CD4-positive, alpha-beta memory T cell (primary cell): Measurements from ENCODE around the gene CUBN. TPM values are rescaled to one million over a fixed set of nuclear protein-coding genes. Genes with fewer than 3 reads are reported as not detected.

Source experiments
- CTCF ChIA-PET: fragments of 350-600 bp; sonication (Branson Sonifier 250); formaldehyde crosslinking; loops from one replicate; lab custom pipeline; 2021; ENCODE audit warnings: inconsistent platforms; ENCODE audit not compliant: partially characterized antibody; lab: Charles Lee
- POLR2A ChIA-PET: fragments of 350-600 bp; sonication (Branson Sonifier 250); formaldehyde crosslinking; loops from one replicate; lab custom pipeline; 2021; ENCODE audit not compliant: partially characterized antibody; lab: Charles Lee
- DNase-seq, 5 donors: peaks; one replicate each; pipeline versions ENCODE4 v3.0.0 to v3.0.0-alpha.2; 2020 to 2022; ENCODE audit warnings: mixed read lengths in 1 of 5
- H3K27ac ChIP-seq: one replicate; pipeline ENCODE4 v1.7.0; 2013; ENCODE audit warnings: low read depth, low read length
- H3K27me3 ChIP-seq: 2 replicates; pipeline ENCODE4 v1.7.0; 2013; ENCODE audit warnings: mild to moderate bottlenecking, low read length, moderate library complexity; ENCODE audit not compliant: insufficient read depth
- H3K36me3 ChIP-seq: 2 replicates; pipeline ENCODE4 v1.7.0; 2013; ENCODE audit warnings: mild to moderate bottlenecking, low read length, moderate library complexity; ENCODE audit not compliant: insufficient read depth
- H3K4me1 ChIP-seq: 2 replicates; pipeline ENCODE4 v1.7.0; 2013; ENCODE audit warnings: mild to moderate bottlenecking, low read length, moderate library complexity; ENCODE audit not compliant: insufficient read depth
- H3K4me3 ChIP-seq, 2 donors: one replicate each; pipeline ENCODE4 v1.7.0; 2013; ENCODE audit warnings: low read length in 2 of 2, mild to moderate bottlenecking in 1 of 2
- H3K9me3 ChIP-seq, 2 donors: one replicate each; pipeline ENCODE4 v1.7.0; 2013; ENCODE audit warnings: low read length in 2 of 2, control low read depth in 1 of 2; ENCODE audit not compliant: control insufficient read depth in 1 of 2
- H3K27ac Mint-ChIP-seq, 7 donors: one replicate each; pipeline ENCODE4 v1.8.0; 2020 to 2021; ENCODE audit warnings: mixed read lengths in 7 of 7, mild to moderate bottlenecking in 6 of 7, inconsistent platforms in 3 of 7, moderate library complexity in 3 of 7
- H3K27me3 Mint-ChIP-seq, 2 donors: one replicate each; pipeline ENCODE4 v1.8.0; 2020 to 2021; ENCODE audit warnings: mixed read lengths in 2 of 2
- H3K36me3 Mint-ChIP-seq, 2 donors: one replicate each; pipeline ENCODE4 v1.8.0; 2020 to 2021; ENCODE audit warnings: mixed read lengths in 2 of 2, inconsistent platforms in 1 of 2, mild to moderate bottlenecking in 1 of 2
- H3K4me1 Mint-ChIP-seq, 4 donors: one replicate each; pipeline ENCODE4 v1.8.0; 2020 to 2021; ENCODE audit warnings: mixed read lengths in 4 of 4, mild to moderate bottlenecking in 1 of 4
- H3K4me3 Mint-ChIP-seq, 8 donors: one replicate each; pipeline ENCODE4 v1.8.0; 2020 to 2021; ENCODE audit warnings: mixed read lengths in 8 of 8, mild to moderate bottlenecking in 7 of 8, moderate library complexity in 6 of 8, inconsistent platforms in 3 of 8
- H3K9me3 Mint-ChIP-seq, 8 donors: one replicate each; pipeline ENCODE4 v1.8.0; 2020 to 2021; ENCODE audit warnings: mixed read lengths in 8 of 8, mild to moderate bottlenecking in 5 of 8, inconsistent platforms in 3 of 8, moderate library complexity in 1 of 8
- intact Hi-C: fragments of 100-400 bp; cut with micrococcal nuclease; formaldehyde crosslinking; loops from one replicate; pipeline ENCODE4 v1.15.1; 2023
- polyA plus RNA-seq, 2 donors: library from polyadenylated mRNA; unstranded; fragments of 300-500 nt; fragmentation: Illumina TruSeq; gene quantifications; one replicate each; pipeline ENCODE4 v1.2.3, GENCODE V29; 2021
- total RNA-seq, 2 experiments: library from RNA; stranded (reverse); gene quantifications; one replicate each; pipeline ENCODE4 v1.2.3, GENCODE V29; 2021

CUBN gene
- total and polyA plus RNA-seq, 4 experiments from 2014 or later: 0.49 to 10.9 (median 8.5) TPM; not detected in 1

- CTCF ChIA-PET: no interaction called here
- peaks cover 0 to 3% (median 0%) of the 10 kb centered on the region in 8 donors for H3K9me3 Mint-ChIP-seq
- Histone ChIP-seq H3K27ac (no peak overlapping the region), H3K36me3 (no peaks in the 10 kb centered on the region), H3K9me3 (no peaks in the 10 kb centered on the region), H3K4me3 (no peak overlapping the region), H3K4me1 (peaks cover 12% of the 10 kb centered on the region), H3K27me3 (no peaks in the 10 kb centered on the region)
- peaks cover 10 to 15% (median 10%) of the 10 kb centered on the region in 4 donors for H3K4me1 Mint-ChIP-seq
- DNase-seq: no peak
- POLR2A ChIA-PET: no interaction called here
- peaks cover 0 to 6% of the 10 kb centered on the region in 2 donors for H3K36me3 Mint-ChIP-seq
- no peak overlapping the region for H3K4me3 Mint-ChIP-seq
- intact Hi-C loops: no loop called here
- H3K27ac Mint-ChIP-seq: no peak overlapping the region
- no peaks in the 10 kb centered on the region for H3K27me3 Mint-ChIP-seq
These were observed 136.4 kb downstream of the CUBN start for GRCh38 chr10:16993186-16993585.

DNA sequence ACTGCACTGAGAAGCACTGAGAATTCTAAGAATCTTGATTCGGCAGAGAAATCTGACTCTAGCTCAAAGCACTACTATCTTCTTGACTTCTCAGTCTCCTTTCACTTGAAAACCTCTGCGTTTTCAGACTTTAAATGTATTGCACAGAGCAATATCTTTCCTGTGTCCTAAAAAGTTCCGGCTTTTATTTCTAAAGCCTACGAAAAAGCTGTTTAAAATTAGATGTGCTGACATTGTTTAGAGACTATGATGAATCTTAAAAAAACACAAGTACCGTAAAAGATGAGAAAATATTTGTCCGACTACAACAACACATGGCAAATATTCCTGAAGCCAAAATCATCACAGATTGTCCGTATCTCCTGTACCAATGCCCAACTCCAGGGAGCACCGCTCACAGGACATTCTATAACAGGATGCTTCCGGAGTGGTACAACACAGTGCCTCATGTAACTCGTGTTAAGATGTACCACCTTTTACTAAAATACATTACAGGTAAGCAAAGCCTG lies 136.9 kb downstream of the CUBN start:
- Histone ChIP-seq H3K9me3 (no peaks in the 10 kb centered on the region), H3K27ac (no peak overlapping the region), H3K4me1 (peaks cover 12% of the 10 kb centered on the region), H3K36me3 (no peaks in the 10 kb centered on the region), H3K4me3 (no peak overlapping the region), H3K27me3 (no peaks in the 10 kb centered on the region)
- POLR2A ChIA-PET: no interaction called here
- Mint-ChIP-seq H3K36me3 (peaks cover 0 to 6% of the 10 kb centered on the region in 2 donors), H3K4me3 (no peak overlapping the region), H3K4me1 (peaks cover 10 to 15% (median 10%) of the 10 kb centered on the region in 4 donors), H3K27ac (no peak overlapping the region), H3K9me3 (peaks cover 0 to 3% (median 0%) of the 10 kb centered on the region in 8 donors), H3K27me3 (no peaks in the 10 kb centered on the region)
- CTCF ChIA-PET: no interaction called here
- DNase-seq: no peak
- intact Hi-C loops: no loop called here

DNA sequence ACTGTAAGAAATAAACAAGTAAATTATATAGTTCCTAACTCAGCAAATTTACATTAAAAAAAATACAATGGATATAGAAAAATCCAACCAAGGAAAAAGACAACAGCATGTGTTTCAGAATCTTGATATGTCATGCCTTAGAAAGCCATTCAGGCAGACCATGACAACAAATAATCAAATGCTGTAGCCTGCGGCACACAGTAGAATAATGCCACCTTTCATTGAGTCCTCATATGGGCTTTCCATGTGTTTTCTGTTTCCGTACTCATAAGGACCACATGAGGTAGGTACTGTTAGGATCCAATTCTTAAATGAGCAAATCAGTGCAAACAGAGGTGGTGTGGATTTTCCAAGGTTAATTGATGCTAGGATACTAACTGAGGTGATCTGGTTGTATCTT lies 138.6 kb downstream of the CUBN start:
- H3K27me3 Mint-ChIP-seq: no peaks in the 10 kb centered on the region
- no peak overlapping the region for H3K27ac Mint-ChIP-seq
- Histone ChIP-seq H3K9me3 (no peaks in the 10 kb centered on the region), H3K27me3 (no peaks in the 10 kb centered on the region), H3K36me3 (no peaks in the 10 kb centered on the region), H3K27ac (no peak overlapping the region), H3K4me1 (peaks cover 4% of the 10 kb centered on the region), H3K4me3 (no peak overlapping the region)
- H3K4me3 Mint-ChIP-seq: no peak overlapping the region
- peaks cover 0 to 3% (median 0%) of the 10 kb centered on the region in 8 donors for H3K9me3 Mint-ChIP-seq
- peaks cover 4 to 8% (median 4%) of the 10 kb centered on the region in 4 donors for H3K4me1 Mint-ChIP-seq
- DNase-seq: no peak
- CTCF ChIA-PET: interaction anchor here (0.8 kb wide), 1 partner anchor 8 kb away, joined by 3 read pairs; no protein-coding TSS in a partner anchor
- intact Hi-C loops: no loop called here
- peaks cover 0 to 6% of the 10 kb centered on the region in 2 donors for H3K36me3 Mint-ChIP-seq
- POLR2A ChIA-PET: no interaction called here

DNA sequence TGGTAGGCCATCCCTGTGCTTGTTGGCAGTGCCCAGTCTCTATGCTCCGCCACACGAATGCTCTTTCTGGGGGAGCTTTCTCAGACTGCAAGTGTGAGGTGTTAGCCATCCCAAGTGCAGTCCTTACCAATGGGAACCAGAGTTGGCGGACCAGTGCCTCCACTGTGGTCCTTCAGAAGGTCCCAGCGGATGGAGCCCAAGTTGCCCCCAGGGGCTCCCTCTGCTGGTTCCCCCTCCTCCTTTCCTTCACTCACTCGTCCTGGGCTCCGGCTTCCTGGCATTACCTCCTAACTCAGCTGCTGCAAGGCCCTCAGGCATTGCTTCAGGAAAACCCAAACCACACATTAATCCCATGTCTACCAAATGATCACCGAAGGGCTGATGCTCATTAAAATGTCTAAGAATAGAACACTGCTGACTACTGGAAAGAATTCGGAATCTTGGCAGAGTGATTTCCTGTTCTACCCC lies 139.8 kb downstream of the CUBN start:
- CTCF ChIA-PET: no interaction called here

DNA sequence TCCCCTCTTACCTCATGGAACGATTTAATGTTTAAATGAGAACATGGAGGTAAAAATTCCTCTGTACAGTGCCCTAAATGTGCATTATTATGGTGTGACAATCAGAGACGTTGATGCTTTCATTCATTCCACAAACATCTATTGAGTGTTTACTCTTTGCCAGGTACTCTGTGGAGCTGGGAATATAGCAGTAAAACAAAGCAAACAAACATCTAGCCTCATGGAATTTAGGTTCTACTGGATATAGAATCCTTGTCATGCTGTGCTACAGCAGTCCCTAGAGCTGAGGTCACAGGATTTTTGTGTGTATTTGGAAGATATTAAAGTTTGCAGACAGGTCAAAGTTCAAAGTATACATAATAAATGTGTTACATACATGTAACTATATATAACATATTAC lies 140.7 kb downstream of the CUBN start:
- Mint-ChIP-seq H3K4me3 (no peak overlapping the region), H3K27me3 (no peaks in the 10 kb centered on the region), H3K27ac (no peak overlapping the region), H3K36me3 (peaks cover 3 to 9% of the 10 kb centered on the region in 2 donors), H3K4me1 (no peaks in the 10 kb centered on the region), H3K9me3 (peaks cover 0 to 3% (median 0%) of the 10 kb centered on the region in 8 donors)
- Histone ChIP-seq H3K9me3 (no peaks in the 10 kb centered on the region), H3K27me3 (no peaks in the 10 kb centered on the region), H3K4me1 (no peaks in the 10 kb centered on the region), H3K27ac (no peak overlapping the region), H3K36me3 (no peaks in the 10 kb centered on the region), H3K4me3 (no peak overlapping the region)
- intact Hi-C loops: no loop called here
- POLR2A ChIA-PET: no interaction called here
- CTCF ChIA-PET: no interaction called here
- no peak for DNase-seq

More for the DNA sequence above, 139.8 kb downstream of the CUBN start:
- Mint-ChIP-seq H3K9me3 (peaks cover 0 to 3% (median 0%) of the 10 kb centered on the region in 8 donors), H3K36me3 (peaks cover 0 to 9% of the 10 kb centered on the region in 2 donors), H3K27me3 (no peaks in the 10 kb centered on the region), H3K4me3 (no peak overlapping the region), H3K4me1 (no peaks in the 10 kb centered on the region), H3K27ac (no peak overlapping the region)
- no peak overlapping the region for H3K27ac ChIP-seq
- no peak overlapping the region for H3K4me3 ChIP-seq
- intact Hi-C loops: no loop called here
- H3K36me3 ChIP-seq: no peaks in the 10 kb centered on the region
- POLR2A ChIA-PET: no interaction called here
- DNase-seq: no peak
- no peaks in the 10 kb centered on the region for H3K9me3 ChIP-seq
- no peaks in the 10 kb centered on the region for H3K27me3 ChIP-seq
- H3K4me1 ChIP-seq: no peaks in the 10 kb centered on the region

- Mint-ChIP-seq H3K4me3 (no peak overlapping the region), H3K27ac (no peak overlapping the region), H3K4me1 (no peaks in the 10 kb centered on the region), H3K9me3 (peaks cover 0 to 3% (median 0%) of the 10 kb centered on the region in 8 donors), H3K36me3 (peaks cover 6 to 12% of the 10 kb centered on the region in 2 donors), H3K27me3 (no peaks in the 10 kb centered on the region)
- no peaks in the 10 kb centered on the region for H3K27me3 ChIP-seq
- POLR2A ChIA-PET: no interaction called here
- H3K27ac ChIP-seq: no peak overlapping the region
- H3K4me3 ChIP-seq: no peak overlapping the region
- intact Hi-C loops: no loop called here
- no peaks in the 10 kb centered on the region for H3K4me1 ChIP-seq
- no peaks in the 10 kb centered on the region for H3K36me3 ChIP-seq
- H3K9me3 ChIP-seq: no peaks in the 10 kb centered on the region
- DNase-seq: no peak
- CTCF ChIA-PET: no interaction called here
These were observed 141.5 kb downstream of the CUBN start for GRCh38 chr10:16987976-16988610.

DNA sequence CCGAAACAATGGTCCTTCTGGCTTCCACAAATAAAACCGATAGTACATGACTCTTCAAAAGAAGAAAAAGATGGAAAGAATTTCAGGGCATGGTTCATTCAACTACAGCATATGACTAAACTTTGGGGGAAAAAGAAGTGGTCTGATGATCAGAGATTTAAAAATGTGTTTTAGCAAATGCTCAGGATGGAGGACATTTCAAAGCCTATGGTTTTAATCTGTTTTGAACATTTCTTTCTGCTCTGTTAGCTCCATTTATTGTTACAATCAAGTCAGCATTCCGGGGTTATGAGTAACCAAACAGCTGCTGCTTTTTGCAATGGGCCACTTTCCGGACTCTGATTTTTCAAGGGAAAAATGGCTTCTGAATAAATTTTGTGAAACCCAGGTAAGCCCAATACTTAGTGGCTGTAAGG lies 142.4 kb downstream of the CUBN start:
- POLR2A ChIA-PET: no interaction called here
- no peak for DNase-seq
- no peaks in the 10 kb centered on the region for H3K36me3 ChIP-seq
- Mint-ChIP-seq H3K27me3 (no peaks in the 10 kb centered on the region), H3K36me3 (peaks cover 8 to 14% of the 10 kb centered on the region in 2 donors), H3K4me3 (no peak overlapping the region), H3K4me1 (no peaks in the 10 kb centered on the region), H3K27ac (peak overlapping the region in 1 of 7 donors; percentile 42), H3K9me3 (peaks cover 0 to 3% (median 0%) of the 10 kb centered on the region in 8 donors)
- CTCF ChIA-PET: interaction anchor here (0.9 to 1.4 kb wide), 2 partner anchors 10 to 14 kb away, joined by 3 to 4 read pairs; no protein-coding TSS in a partner anchor
- no peaks in the 10 kb centered on the region for H3K4me1 ChIP-seq
- intact Hi-C loops: no loop called here
- H3K27me3 ChIP-seq: no peaks in the 10 kb centered on the region
- H3K27ac ChIP-seq: no peak overlapping the region
- H3K4me3 ChIP-seq: no peak overlapping the region
- no peaks in the 10 kb centered on the region for H3K9me3 ChIP-seq
